ENCODE results near the gene TFDP2. TPM values are rescaled to one million over a fixed set of nuclear protein-coding genes. Genes with fewer than 3 reads are reported as not detected.

Gene TFDP2
- total and polyA plus RNA-seq, 9 of the 15 experiments (the other 6 are each of a cell fraction or from before 2014, with no cell fraction given), result 95.6 to 179 (median 126) TPM

- Histone ChIP-seq H3K4me2 (ENCODE audit: insufficient read depth, low read length) (no peak overlapping the region), H3K9ac (ENCODE audit: insufficient read depth in 1 of 2, low read depth in 2 of 2, low read length in 2 of 2) (no peak overlapping the region), H3K9me3 (replicated peaks; ENCODE audit: control insufficient read depth, insufficient read depth, low read depth, low read length) (peaks cover 4% of the 10 kb centered on the region; the same call in 1 of the 2 replicates), H3K79me2 (ENCODE audit: control insufficient read depth, insufficient read depth, low read length) (no peaks in the 10 kb centered on the region), H4K20me1 (replicated peaks; ENCODE audit: control insufficient read depth, insufficient read depth, low read length) (no peaks in the 10 kb centered on the region), H3K27ac (ENCODE audit: extremely low read depth, low read depth, low read length) (no peak overlapping the region), H2AFZ (ENCODE audit: low read depth, low read length) (no peak overlapping the region), H3K4me3 (no peak overlapping the region), H3K4me1 (replicated peaks in 1 of 2; ENCODE audit: control insufficient read depth in 2 of 2, insufficient read depth in 2 of 2, low read length in 2 of 2) (no peaks in the 10 kb centered on the region), H3K27me3 (ENCODE audit: control insufficient read depth in 2 of 2, insufficient read depth in 2 of 2, low read length in 2 of 2) (no peaks in the 10 kb centered on the region), H3K36me3 (ENCODE audit: control insufficient read depth, insufficient read depth, low read length) (peaks cover 87% of the 10 kb centered on the region), H3K9me1 (ENCODE audit: control insufficient read depth, insufficient read depth, low read length) (no peaks in the 10 kb centered on the region)
- ATAC-seq, result no peak
- no peak for DNase-seq (ENCODE audit: extremely low read depth in 1 of 4, low spot score in 3 of 4)
- TF ChIP-seq MEIS2 (IDR thresholded peaks at IDR 0.05; ENCODE audit: partially characterized antibody), result no peak
- TF ChIP-seq KLF10 (CRISPR knock-in tag; IDR thresholded peaks at IDR 0.05), result no peak
- no peak for TF ChIP-seq WHSC1 (IDR thresholded peaks at IDR 0.05; ENCODE audit: low read length)
- no peak for TF ChIP-seq FOXJ3 (CRISPR knock-in tag; IDR thresholded peaks at IDR 0.05)
- no peak for TF ChIP-seq HMGN3 (IDR thresholded peaks at IDR 0.05; ENCODE audit: borderline replicate concordance, extremely low read depth, insufficient read length, low read depth, low read length)
- no peak for TF ChIP-seq FOXO4 (CRISPR knock-in tag; IDR thresholded peaks at IDR 0.05)
- TF ChIP-seq, protein P1, sequence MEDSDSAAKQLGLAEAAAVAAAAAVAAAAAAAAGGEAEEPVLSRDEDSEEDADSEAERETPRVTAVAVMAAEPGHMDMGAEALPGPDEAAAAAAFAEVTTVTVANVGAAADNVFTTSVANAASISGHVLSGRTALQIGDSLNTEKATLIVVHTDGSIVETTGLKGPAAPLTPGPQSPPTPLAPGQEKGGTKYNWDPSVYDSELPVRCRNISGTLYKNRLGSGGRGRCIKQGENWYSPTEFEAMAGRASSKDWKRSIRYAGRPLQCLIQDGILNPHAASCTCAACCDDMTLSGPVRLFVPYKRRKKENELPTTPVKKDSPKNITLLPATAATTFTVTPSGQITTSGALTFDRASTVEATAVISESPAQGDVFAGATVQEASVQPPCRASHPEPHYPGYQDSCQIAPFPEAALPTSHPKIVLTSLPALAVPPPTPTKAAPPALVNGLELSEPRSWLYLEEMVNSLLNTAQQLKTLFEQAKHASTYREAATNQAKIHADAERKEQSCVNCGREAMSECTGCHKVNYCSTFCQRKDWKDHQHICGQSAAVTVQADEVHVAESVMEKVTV (CRISPR knock-in tag; IDR thresholded peaks at IDR 0.05), result no peak
- no peak for FAIRE-seq
- BruUV-seq (replicated peaks), result no TSS peak
- intact Hi-C loops (cut with micrococcal nuclease) (loop anchor here (5.0 to 10.0 kb wide), 2 partner anchors 37 to 340 kb away; partner anchors contain the start of gene ATP1B3), in situ Hi-C loops (cut with MboI) (no loop called here)
- 88% methylated on average over 4 of the region's 4 CpGs for WGBS (ENCODE audit: insufficient coverage, low coverage, missing lambda C conversion rate)
- POLR2A ChIA-PET, result interaction anchor here (2.1 kb wide), 1 partner anchor 8 kb away, joined by 4 read pairs; no protein-coding TSS in a partner anchor
- CTCF ChIA-PET (ENCODE audit: low intra/inter-chr PET ratio), result no interaction called here
Measured at GRCh38 chr3:141914311-141914710, 235.0 kb downstream of the TFDP2 start.

Data from K562 (cell line).